B cell (primary cell): Measurements from ENCODE around the gene ECE1.
A peak's percentile ranks its signal among the peaks of the same experiment; 100 is the strongest.

ENCODE experiments used
- CTCF ChIP-seq: fragments of 200-600 bp; IDR thresholded peaks from one replicate; pipeline ENCODE4 v1.8.0; 2022; ENCODE audit warnings: antibody characterized with exemption, mild to moderate bottlenecking
- EZH2 ChIP-seq: IDR thresholded peaks from 2 replicates; pipeline ENCODE4 v1.6.1; 2012; ENCODE audit warnings: borderline replicate concordance, low read depth, mild to moderate bottlenecking, moderate library complexity, low read length; ENCODE audit not compliant: insufficient read depth, poor library complexity, severe bottlenecking

GRCh38 chr1:21217812-21218596 lies 72.3 kb downstream of the ECE1 start:
- TF ChIP-seq CTCF, result peak; percentile 31
- TF ChIP-seq EZH2, result no peak
